Lung (tissue), 12 donors: ENCODE results near the gene FADS6. TPM values are rescaled to one million over a fixed set of nuclear protein-coding genes. Genes with fewer than 3 reads are reported as not detected.

ENCODE experiments used
- ATAC-seq: fragments of 200-7000 bp; cut with Tn5 transposase; one replicate; pipeline ENCODE4 v1.9.1; 2020; ENCODE audit warnings: moderate number of reproducible peaks; ENCODE audit not compliant: insufficient read depth, low FRiP score
- DNase-seq, 3 donors: peaks; one replicate each; pipeline ENCODE4 v3.0.0-alpha.2; 2013 to 2017
- H3K27ac ChIP-seq, 2 donors: one replicate each; pipeline ENCODE4 v1.5.1; 2013; ENCODE audit warnings: mild to moderate bottlenecking in 2 of 2, moderate library complexity in 2 of 2, control low read depth in 1 of 2, inconsistent platforms in 1 of 2, low read depth in 1 of 2, low read length in 1 of 2
- H3K27me3 ChIP-seq, 3 donors: one replicate each; pipeline ENCODE4 v1.5.1; 2013; ENCODE audit warnings: low read length in 2 of 3; ENCODE audit not compliant: control insufficient read depth in 3 of 3, insufficient read depth in 3 of 3
- H3K36me3 ChIP-seq, 4 donors: one replicate each; pipeline ENCODE4 v1.5.1; 2013; ENCODE audit warnings: low read length in 4 of 4, mild to moderate bottlenecking in 1 of 4, moderate library complexity in 1 of 4; ENCODE audit not compliant: control insufficient read depth in 4 of 4, insufficient read depth in 4 of 4
- H3K4me1 ChIP-seq, 5 donors: one replicate each; pipeline ENCODE4 v1.5.1; 2013; ENCODE audit warnings: low read length in 5 of 5, mild to moderate bottlenecking in 2 of 5, moderate library complexity in 1 of 5; ENCODE audit not compliant: control insufficient read depth in 5 of 5, insufficient read depth in 5 of 5
- H3K4me3 ChIP-seq: one replicate; pipeline ENCODE4 v1.5.1; 2013; ENCODE audit warnings: mild to moderate bottlenecking, control low read depth, moderate library complexity
- H3K9ac ChIP-seq, 2 donors: one replicate each; pipeline ENCODE4 v1.5.1; 2013; ENCODE audit warnings: low read length in 2 of 2, control low read depth in 1 of 2; ENCODE audit not compliant: insufficient read depth in 1 of 2
- H3K9me3 ChIP-seq, 4 donors: one replicate each; pipeline ENCODE4 v1.5.1; 2013; ENCODE audit warnings: low read length in 3 of 4, mild to moderate bottlenecking in 1 of 4, moderate library complexity in 1 of 4; ENCODE audit not compliant: control insufficient read depth in 4 of 4, insufficient read depth in 3 of 4
- WGBS, 2 donors: extraction: QIAGEN DNeasy Blood & Tissue Kit; methylation state at CpG; one replicate each; pipeline ENCODE4 v1.1.7; 2013; 5-methylcytosine and 5-hydroxymethylcytosine counted together
- polyA plus RNA-seq, 2 donors: library from polyadenylated mRNA; stranded (reverse); fragments of 200-250 nt; gene quantifications; one replicate each; pipeline ENCODE4 v1.2.1, GENCODE V29; 2013
- total RNA-seq, 2 donors: library from RNA; depleted of rRNA in 1 of 2; stranded (reverse); fragments of >200 nt in 1 of 2; gene quantifications; one replicate each; pipeline ENCODE4 v1.2.1, GENCODE V29; 2014 to 2021
- TF ChIP-seq, protein P1 (sequence below): IDR thresholded peaks from 2 replicates; pipeline ENCODE4 v1.5.1; 2012; ENCODE audit warnings: mild to moderate bottlenecking; ENCODE audit errors: control extremely low read depth, extremely low read depth
- donor health status: control.
- donor health status: control.
- donor health status: Bipolar disorder and iron deficiency.
- donor health status: healthy.
- donor health status: DM: yes; HTN: yes; CAD: no.

FADS6 gene
- total and polyA plus RNA-seq, 4 donors: not detected

DNA sequence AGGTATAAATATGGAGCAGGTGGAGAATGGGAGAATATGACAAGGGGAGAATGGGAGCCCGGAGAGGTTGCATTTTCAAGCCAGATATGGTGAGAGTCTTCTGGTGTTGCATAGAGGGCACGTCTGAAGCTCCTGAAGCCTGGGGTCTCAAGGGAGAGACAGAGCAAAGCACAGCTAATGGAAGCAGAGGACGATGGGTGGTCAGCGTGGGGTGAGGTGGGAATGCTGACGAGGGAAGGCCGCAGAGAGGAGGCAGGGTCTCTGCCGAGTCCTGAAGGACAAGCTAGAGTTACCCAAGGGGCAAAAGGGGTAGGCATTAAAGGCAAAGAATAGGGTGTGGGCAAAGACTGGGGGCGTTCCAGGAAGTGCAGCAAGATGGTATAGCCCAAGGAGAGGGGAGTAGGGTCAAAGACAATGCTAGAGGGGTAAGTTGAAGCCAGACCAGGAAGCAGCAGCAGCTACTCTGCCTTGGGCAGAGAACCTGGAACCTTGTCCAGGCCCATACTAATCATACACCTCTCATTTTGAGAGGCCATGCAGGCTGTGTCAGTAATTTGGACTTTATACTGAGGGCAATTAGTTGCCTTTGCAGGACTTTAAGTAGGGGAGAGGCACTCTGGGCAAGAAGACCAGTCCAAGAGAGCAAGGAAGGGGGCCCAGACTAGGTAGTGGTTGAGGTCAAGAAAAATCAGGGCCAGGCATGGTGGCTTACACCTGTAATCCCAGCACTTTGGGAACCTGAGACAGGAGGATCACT is 44.9 kb upstream of the FADS6 start:
- H3K27ac ChIP-seq: no peak overlapping the region
- 70 to 75% methylated on average over 8 of the region's 8 CpGs for WGBS, 2 donors
- peaks cover 0 to 3% (median 0%) of the 10 kb centered on the region in 5 donors for H3K4me1 ChIP-seq
- no peak overlapping the region for H3K9ac ChIP-seq
- TF ChIP-seq, protein P1, sequence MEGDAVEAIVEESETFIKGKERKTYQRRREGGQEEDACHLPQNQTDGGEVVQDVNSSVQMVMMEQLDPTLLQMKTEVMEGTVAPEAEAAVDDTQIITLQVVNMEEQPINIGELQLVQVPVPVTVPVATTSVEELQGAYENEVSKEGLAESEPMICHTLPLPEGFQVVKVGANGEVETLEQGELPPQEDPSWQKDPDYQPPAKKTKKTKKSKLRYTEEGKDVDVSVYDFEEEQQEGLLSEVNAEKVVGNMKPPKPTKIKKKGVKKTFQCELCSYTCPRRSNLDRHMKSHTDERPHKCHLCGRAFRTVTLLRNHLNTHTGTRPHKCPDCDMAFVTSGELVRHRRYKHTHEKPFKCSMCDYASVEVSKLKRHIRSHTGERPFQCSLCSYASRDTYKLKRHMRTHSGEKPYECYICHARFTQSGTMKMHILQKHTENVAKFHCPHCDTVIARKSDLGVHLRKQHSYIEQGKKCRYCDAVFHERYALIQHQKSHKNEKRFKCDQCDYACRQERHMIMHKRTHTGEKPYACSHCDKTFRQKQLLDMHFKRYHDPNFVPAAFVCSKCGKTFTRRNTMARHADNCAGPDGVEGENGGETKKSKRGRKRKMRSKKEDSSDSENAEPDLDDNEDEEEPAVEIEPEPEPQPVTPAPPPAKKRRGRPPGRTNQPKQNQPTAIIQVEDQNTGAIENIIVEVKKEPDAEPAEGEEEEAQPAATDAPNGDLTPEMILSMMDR: no peak
- no peaks in the 10 kb centered on the region for H3K36me3 ChIP-seq
- H3K27me3 ChIP-seq: peaks cover 0 to 72% (median 21%) of the 10 kb centered on the region in 3 donors
- peaks cover 0 to 3% (median 0%) of the 10 kb centered on the region in 4 donors for H3K9me3 ChIP-seq
- DNase-seq (no peak), ATAC-seq (no peak)
- H3K4me3 ChIP-seq: no peak overlapping the region

DNA sequence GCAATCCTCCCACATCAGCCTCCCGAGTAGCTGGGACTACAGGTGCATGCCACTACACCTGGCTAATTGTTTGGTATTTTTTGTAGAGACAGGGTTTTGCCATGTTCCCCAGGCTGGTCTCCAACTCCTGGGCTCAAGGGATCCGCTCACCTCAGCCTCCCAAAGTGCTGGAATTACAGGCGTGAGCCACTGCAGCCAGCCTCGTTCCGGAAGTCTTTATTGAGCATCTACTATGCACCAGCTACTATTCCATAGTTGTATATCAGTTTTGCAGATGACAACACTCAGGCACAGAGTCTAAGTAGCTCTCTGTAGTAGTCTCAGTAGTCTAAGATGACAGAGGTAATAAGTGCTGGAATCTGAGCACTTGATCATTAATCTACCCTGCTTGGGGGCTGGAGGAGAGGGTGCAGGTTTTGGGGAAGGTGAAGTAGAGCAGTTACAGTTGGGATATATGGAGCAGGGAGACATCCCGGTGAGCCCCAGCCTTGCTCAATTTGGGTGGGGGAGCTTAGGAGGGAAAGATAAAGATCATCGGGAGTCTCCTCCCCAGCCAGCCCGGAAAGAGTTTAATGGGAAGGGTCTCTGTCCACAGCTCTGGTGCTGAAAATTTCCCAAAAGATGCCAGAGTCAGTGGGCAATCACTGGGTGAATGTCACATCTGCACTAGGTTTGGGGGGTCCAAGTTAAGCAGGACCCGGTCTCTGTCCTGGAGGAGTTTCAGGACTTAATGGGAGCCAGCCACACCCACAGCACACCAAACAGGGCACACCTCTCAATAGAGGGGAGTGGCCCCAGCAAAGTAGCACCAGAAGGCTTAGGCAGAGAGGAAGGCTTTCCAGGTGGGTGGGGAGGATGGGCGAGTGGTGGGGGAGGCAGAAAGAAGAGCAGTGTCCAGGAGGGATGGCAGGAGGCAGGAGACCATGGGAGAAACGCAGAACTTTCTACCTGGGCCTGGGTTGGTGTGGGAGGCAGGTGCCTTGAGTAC is 43.9 kb upstream of the FADS6 start:
- no peak overlapping the region for H3K4me3 ChIP-seq
- peaks cover 0 to 76% (median 24%) of the 10 kb centered on the region in 3 donors for H3K27me3 ChIP-seq
- no peaks in the 10 kb centered on the region for H3K36me3 ChIP-seq
- ATAC-seq: no peak
- H3K4me1 ChIP-seq: peaks cover 0 to 3% (median 0%) of the 10 kb centered on the region in 5 donors
- peaks cover 0 to 3% (median 0%) of the 10 kb centered on the region in 4 donors for H3K9me3 ChIP-seq
- no peak overlapping the region for H3K9ac ChIP-seq
- TF ChIP-seq, protein P1: no peak
- no peak overlapping the region for H3K27ac ChIP-seq
- DNase-seq: no peak
- 55 to 57% methylated on average over 11 of the region's 11 CpGs for WGBS, 2 donors

DNA sequence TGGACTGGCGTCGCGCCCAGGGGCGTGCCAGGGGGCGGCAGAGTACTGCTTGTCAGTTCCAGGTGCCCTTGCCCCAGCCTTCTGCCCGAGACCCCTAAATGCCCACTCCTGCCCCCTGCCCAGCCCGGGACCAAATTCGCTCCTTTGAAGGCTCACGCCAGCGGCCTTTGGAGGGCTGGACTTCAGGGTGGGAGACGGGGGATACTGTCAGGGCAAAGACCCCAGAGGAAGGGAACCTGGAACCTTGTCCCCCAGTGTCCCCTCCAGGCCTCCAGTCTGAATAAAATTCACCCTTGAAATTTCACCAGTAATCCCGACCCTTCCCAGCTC is 43.0 kb upstream of the FADS6 start:
- Histone ChIP-seq H3K36me3 (no peaks in the 10 kb centered on the region), H3K4me3 (no peak overlapping the region), H3K9me3 (peaks cover 0 to 3% (median 0%) of the 10 kb centered on the region in 4 donors), H3K27me3 (peaks cover 0 to 72% (median 27%) of the 10 kb centered on the region in 3 donors), H3K27ac (no peak overlapping the region), H3K4me1 (peaks cover 0 to 3% (median 0%) of the 10 kb centered on the region in 5 donors), H3K9ac (no peak overlapping the region)
- WGBS, 2 donors: 16 to 20% methylated on average over 11 to 12 of the region's 12 CpGs
- TF ChIP-seq, protein P1: no peak
- ATAC-seq: no peak
- no peak for DNase-seq
